H1 (cell line): ENCODE data around the gene CEP89. TPM values are rescaled to one million over a fixed set of nuclear protein-coding genes. Genes with fewer than 3 reads are reported as not detected.

ENCODE experiments used
- CTCF ChIA-PET: fragments of 300-600 bp; sonication (Branson Sonifier 250); formaldehyde crosslinking; loops from one replicate; lab custom pipeline; 2021; ENCODE audit not compliant: partially characterized antibody; lab: Charles Lee
- POLR2A ChIA-PET: fragments of 300-600 bp; sonication (Branson Sonifier 250); formaldehyde crosslinking; loops from one replicate; lab custom pipeline; 2021; ENCODE audit warnings: inconsistent platforms; ENCODE audit not compliant: partially characterized antibody; lab: Charles Lee
- DNase-seq, 2 experiments: peaks; one replicate each; pipeline versions ENCODE4 v3.0.0 to v3.0.0-alpha.2; 2010 to 2022; ENCODE audit warnings: low spot score in 2 of 2, low read depth in 1 of 2, mixed read lengths in 1 of 2
- FAIRE-seq: peaks from 2 replicates; lab custom pipeline; 2011; peaks lifted over from hg19 to GRCh38; lab: Jason Lieb, UNC
- H2AFZ ChIP-seq: 2 replicates; pipeline ENCODE4 v1.8.1; 2012; ENCODE audit warnings: low read length, inconsistent platforms
- H2AK5ac ChIP-seq: 2 replicates; pipeline ENCODE4 v1.6.1; 2013; ENCODE audit warnings: low read depth, low read length
- H2BK120ac ChIP-seq: replicated peaks from 2 replicates; pipeline ENCODE3; 2013; ENCODE audit warnings: low read depth, low read length, inconsistent platforms
- H2BK12ac ChIP-seq: 2 replicates; pipeline ENCODE4 v1.6.1; 2013; ENCODE audit warnings: low read depth, low read length
- H2BK15ac ChIP-seq: 2 replicates; pipeline ENCODE4 v1.6.1; 2013; ENCODE audit warnings: low read length
- H2BK20ac ChIP-seq: 2 replicates; pipeline ENCODE4 v1.6.1; 2013; ENCODE audit warnings: low read length
- H2BK5ac ChIP-seq: 2 replicates; pipeline ENCODE4 v1.6.1; 2013; ENCODE audit warnings: low read depth, low read length
- H3K14ac ChIP-seq: 2 replicates; pipeline ENCODE4 v1.6.1; 2013; ENCODE audit warnings: inconsistent platforms; ENCODE audit not compliant: insufficient read length
- H3K18ac ChIP-seq: 2 replicates; pipeline ENCODE4 v1.6.1; 2013; ENCODE audit warnings: low read length; ENCODE audit errors: extremely low read depth
- H3K23ac ChIP-seq: 2 replicates; pipeline ENCODE4 v1.6.1; 2013; ENCODE audit warnings: inconsistent platforms; ENCODE audit not compliant: insufficient read length
- H3K23me2 ChIP-seq: 2 replicates; pipeline ENCODE4 v1.6.1; 2013; ENCODE audit warnings: low read depth, low read length
- H3K27ac ChIP-seq: 2 replicates; pipeline ENCODE4 v1.6.1; 2011; ENCODE audit warnings: low read depth, low read length, inconsistent platforms
- H3K27me3 ChIP-seq, 4 experiments: replicated peaks in 1 of 4; 1 replicate in 1 of 4; 2 replicates in 3 of 4; pipeline versions ENCODE4 v1.6.1 to v1.8.1; 2011 to 2013; ENCODE audit warnings: low read length in 3 of 4, mild to moderate bottlenecking in 3 of 4, inconsistent platforms in 2 of 4, mixed read lengths in 2 of 4, moderate library complexity in 1 of 4; ENCODE audit not compliant: control insufficient read depth in 3 of 4, insufficient read depth in 3 of 4; ENCODE audit errors: extremely low read depth in 1 of 4
- H3K36me3 ChIP-seq, 4 experiments: 2 replicates each; pipeline versions ENCODE4 v1.6.1 to v1.8.1; 2011 to 2013; ENCODE audit warnings: mild to moderate bottlenecking in 4 of 4, low read length in 3 of 4, moderate library complexity in 2 of 4, control low read depth in 1 of 4, inconsistent platforms in 1 of 4; ENCODE audit not compliant: insufficient read depth in 4 of 4, control insufficient read depth in 2 of 4
- H3K4ac ChIP-seq: replicated peaks from 2 replicates; pipeline ENCODE3; 2013; ENCODE audit warnings: low read length, low read depth, mixed read lengths, inconsistent platforms; ENCODE audit not compliant: insufficient read length
- H3K4me1 ChIP-seq, 4 experiments: replicated peaks in 1 of 4; 1 replicate in 1 of 4; 2 replicates in 3 of 4; pipeline versions ENCODE4 v1.6.1 to v1.8.1; 2011 to 2013; ENCODE audit warnings: low read length in 3 of 4, inconsistent platforms in 2 of 4, mixed read lengths in 1 of 4; ENCODE audit not compliant: insufficient read depth in 4 of 4, control insufficient read depth in 3 of 4
- H3K4me2 ChIP-seq, 2 experiments: 2 replicates each; pipeline versions ENCODE4 v1.6.1 to v1.8.1; 2011 to 2013; ENCODE audit warnings: low read depth in 2 of 2, low read length in 2 of 2, control low read depth in 1 of 2, inconsistent platforms in 1 of 2, mild to moderate bottlenecking in 1 of 2; ENCODE audit not compliant: insufficient read depth in 1 of 2
- H3K4me3 ChIP-seq, 4 experiments: fragments of 200-600, 300-600 bp in 1 of 4; sonication (generic), shearing (Covaris generic), sonication (Bioruptor Twin) in 1 of 4; 2 replicates each; pipeline versions ENCODE4 v1.5.1 to v1.8.1; 2011 to 2016; ENCODE audit warnings: low read length in 4 of 4, low read depth in 3 of 4, control low read depth in 2 of 4, inconsistent platforms in 2 of 4, mild to moderate bottlenecking in 2 of 4, mixed read lengths in 1 of 4, moderate library complexity in 1 of 4; ENCODE audit not compliant: insufficient read depth in 2 of 4; ENCODE audit errors: extremely low read depth in 1 of 4
- H3K56ac ChIP-seq: replicated peaks from 2 replicates; pipeline ENCODE3; 2013; ENCODE audit warnings: low read depth, mild to moderate bottlenecking, mixed read lengths, low read length, inconsistent platforms; ENCODE audit not compliant: insufficient read length
- H3K79me1 ChIP-seq: 2 replicates; pipeline ENCODE4 v1.6.1; 2013; ENCODE audit warnings: low read depth, low read length, control low read depth
- H3K79me2 ChIP-seq, 2 experiments: 2 replicates each; pipeline versions ENCODE4 v1.6.1 to v1.8.1; 2012 to 2013; ENCODE audit warnings: low read length in 2 of 2, mild to moderate bottlenecking in 2 of 2, inconsistent platforms in 1 of 2; ENCODE audit not compliant: insufficient read depth in 2 of 2, control insufficient read depth in 1 of 2
- H3K9ac ChIP-seq, 4 experiments: replicated peaks in 1 of 4; 1 replicate in 1 of 4; 2 replicates in 3 of 4; pipeline versions ENCODE4 v1.6.1 to v1.8.1; 2011 to 2013; ENCODE audit warnings: low read depth in 3 of 4, low read length in 3 of 4, control low read depth in 2 of 4, mild to moderate bottlenecking in 2 of 4, moderate library complexity in 2 of 4, inconsistent platforms in 1 of 4; ENCODE audit errors: extremely low read depth in 1 of 4
- H3K9me3 ChIP-seq, 2 experiments: 2 replicates each; pipeline versions ENCODE4 v1.6.1 to v1.8.1; 2012 to 2013; ENCODE audit warnings: mild to moderate bottlenecking in 2 of 2, moderate library complexity in 2 of 2, control low read depth in 1 of 2, inconsistent platforms in 1 of 2, low read depth in 1 of 2, low read length in 1 of 2, mixed read lengths in 1 of 2; ENCODE audit not compliant: insufficient read depth in 2 of 2
- H4K20me1 ChIP-seq, 2 experiments: replicated peaks in 1 of 2; 2 replicates each; pipeline versions ENCODE3 to v1.8.1; 2011 to 2013; ENCODE audit warnings: inconsistent platforms in 2 of 2, low read length in 2 of 2, mild to moderate bottlenecking in 1 of 2; ENCODE audit not compliant: insufficient read depth in 2 of 2, control insufficient read depth in 1 of 2
- H4K5ac ChIP-seq: 2 replicates; pipeline ENCODE4 v1.6.1; 2013; ENCODE audit warnings: low read length, low read depth, mixed read lengths, inconsistent platforms; ENCODE audit not compliant: insufficient read length
- H4K8ac ChIP-seq: 2 replicates; pipeline ENCODE4 v1.8.0; 2013; ENCODE audit warnings: mild to moderate bottlenecking, moderate library complexity, low read length, inconsistent platforms; ENCODE audit not compliant: insufficient read depth; ENCODE audit errors: extremely low read depth
- H4K91ac ChIP-seq: replicated peaks from 2 replicates; pipeline ENCODE3; 2013; ENCODE audit warnings: low read length, mixed read lengths, inconsistent platforms; ENCODE audit not compliant: insufficient read length
- BCL11A ChIP-seq, 2 experiments: IDR thresholded peaks; one replicate each; pipeline ENCODE4 v1.6.1; 2011; ENCODE audit warnings: low read depth in 2 of 2, low read length in 2 of 2, mild to moderate bottlenecking in 2 of 2
- BRCA1 ChIP-seq: IDR thresholded peaks from 2 replicates; pipeline ENCODE4 v1.6.1; 2012; ENCODE audit warnings: low read depth, low read length, improper control_type of control experiment
- CBX5 ChIP-seq: fragments of 300-800, 300-1000 bp; sonication (generic); IDR thresholded peaks from 2 replicates; pipeline ENCODE4 v1.7.1; 2016; ENCODE audit warnings: antibody characterized with exemption, low read length, low read depth
- GTF2F1 ChIP-seq: IDR thresholded peaks from 2 replicates; pipeline ENCODE4 v1.6.1; 2012; ENCODE audit warnings: low read depth, low read length, improper control_type of control experiment, borderline replicate concordance
- JUN ChIP-seq: IDR thresholded peaks from 2 replicates; pipeline ENCODE4 v1.6.1; 2011; ENCODE audit warnings: low read depth, mild to moderate bottlenecking, improper control_type of control experiment, low read length
- JUND ChIP-seq: IDR thresholded peaks from 2 replicates; pipeline ENCODE4 v1.6.1; 2011; ENCODE audit warnings: mild to moderate bottlenecking, improper control_type of control experiment, low read length
- KDM5A ChIP-seq: fragments of 200-600 bp; IDR thresholded peaks from 2 replicates; pipeline ENCODE4 v1.7.1; 2012; ENCODE audit warnings: mild to moderate bottlenecking, low read length, inconsistent platforms, mixed read lengths
- NRF1 ChIP-seq: IDR thresholded peaks from 2 replicates; pipeline ENCODE4 v1.6.1; 2011; ENCODE audit warnings: mild to moderate bottlenecking, low read depth, low read length, improper control_type of control experiment
- SAP30 ChIP-seq: fragments of 300-600 bp; sonication (generic); IDR thresholded peaks from 2 replicates; pipeline ENCODE4 v1.7.1; 2012; ENCODE audit warnings: low read length, moderate library complexity, mild to moderate bottlenecking, inconsistent platforms; ENCODE audit not compliant: insufficient read depth, insufficient replicate concordance
- SIRT6 ChIP-seq: IDR thresholded peaks from one replicate; pipeline ENCODE4 v1.7.1; 2012; ENCODE audit warnings: low read length, inconsistent platforms
- TAF1 ChIP-seq: IDR thresholded peaks from 2 replicates; pipeline ENCODE4 v1.6.1; 2011; ENCODE audit warnings: mild to moderate bottlenecking, low read depth, low read length
- TCF12 ChIP-seq: IDR thresholded peaks from 2 replicates; pipeline ENCODE4 v1.6.1; 2011; ENCODE audit warnings: low read depth, mild to moderate bottlenecking, low read length
- YY1 ChIP-seq: IDR thresholded peaks from 2 replicates; pipeline ENCODE4 v1.6.1; 2011; ENCODE audit warnings: low read depth, mild to moderate bottlenecking, low read length
- ZNF274 ChIP-seq: IDR thresholded peaks from 2 replicates; pipeline ENCODE4 v1.7.0; 2012; ENCODE audit warnings: low read length, borderline replicate concordance; ENCODE audit errors: extremely low read depth
- WGBS, 2 experiments: shearing (Covaris generic) in 1 of 2; methylation state at CpG; one replicate each; pipeline versions ENCODE4 v1.1.6 to v1.1.7; 2013 to 2015; ENCODE audit warnings: low lambda C conversion rate in 2 of 2, mixed read lengths in 2 of 2, inconsistent platforms in 1 of 2, low coverage in 1 of 2, missing lambda C conversion rate in 1 of 2; ENCODE audit not compliant: insufficient replicate concordance in 2 of 2, insufficient coverage in 1 of 2, insufficient read length in 1 of 2; ENCODE audit errors: extremely low coverage in 1 of 2, missing lambda C conversion rate in 1 of 2; 5-methylcytosine and 5-hydroxymethylcytosine counted together
- polyA plus RNA-seq, 7 experiments: library from polyadenylated mRNA; depleted of rRNA in 3 of 7; stranded (reverse) in 5 of 7; unstranded in 2 of 7; fragments of >200 nt in 5 of 7; fragments of 200-250 nt in 2 of 7; gene quantifications; 1 replicate in 5 of 7; 2 replicates in 1 of 7; 4 replicates in 1 of 7; pipeline versions ENCODE4 v1.2.1 to v1.2.3, GENCODE V29; 2011 to 2013; ENCODE audit warnings: missing spikeins in 2 of 7, mixed read lengths in 2 of 7
- total RNA-seq: library from RNA; stranded (reverse); fragmentation: NEBNext Ultra II Directional; extraction: Animal tissue kit (Norgen Biotek cat#: 25700); gene quantifications from 2 replicates; pipeline ENCODE4 v1.2.1, GENCODE V29; 2021

CEP89 gene
- total and polyA plus RNA-seq, 2 of the 8 experiments (the other 6 are each of a cell fraction or from before 2014, with no cell fraction given) = 23.0 to 23.6 TPM

DNA sequence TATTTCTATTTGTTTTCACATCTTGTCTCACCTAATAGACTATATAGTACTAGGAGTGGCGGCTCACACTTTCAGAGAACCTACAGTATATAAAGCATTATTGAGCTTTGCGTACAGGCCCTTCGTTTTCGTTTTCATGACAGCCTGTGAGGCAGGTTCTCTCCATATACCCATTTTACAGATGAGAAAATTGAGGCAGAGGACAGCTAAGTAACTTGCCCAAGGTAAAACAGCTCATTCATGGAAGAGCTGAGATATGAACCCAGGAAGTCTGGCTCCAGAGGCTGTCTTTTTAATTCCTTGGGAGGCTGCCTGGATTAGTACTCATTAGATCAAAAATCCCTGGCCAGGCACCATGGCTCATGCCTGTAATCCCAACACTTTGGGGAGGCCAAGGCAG, 29.2 kb upstream of the CEP89 start:
- H2BK5ac ChIP-seq = no peak overlapping the region
- FAIRE-seq (no peak), DNase-seq (no peak)
- H2BK120ac ChIP-seq = no peak overlapping the region
- no peak overlapping the region for H3K27ac ChIP-seq
- WGBS, 2 experiments = 95% methylated on average over 4 of the region's 4 CpGs; no CpG with 5 or more reads in 1 of the 2 experiments
- no peak overlapping the region for H3K4me2 ChIP-seq
- H3K18ac ChIP-seq = no peak overlapping the region
- ChIA-PET POLR2A (no interaction called here), CTCF (interaction anchor here (1.0 to 1.5 kb wide), 3 partner anchors 21 to 140 kb away, joined by 3 to 5 read pairs (median 3); no protein-coding TSS in a partner anchor)
- no peaks in the 10 kb centered on the region for H3K79me1 ChIP-seq
- H3K36me3 ChIP-seq = peaks cover 4 to 22% (median 11%) of the 10 kb centered on the region in 4 experiments; a peak in 5 of 8 replicates
- no peak overlapping the region for H3K23ac ChIP-seq
- no peak overlapping the region for H2BK15ac ChIP-seq
- no peak overlapping the region for H2AFZ ChIP-seq
- no peak overlapping the region for H3K14ac ChIP-seq
- no peaks in the 10 kb centered on the region for H3K4me1 ChIP-seq
- no peak for TF ChIP-seq TCF12
- no peak for TF ChIP-seq ZNF274
- no peak for TF ChIP-seq KDM5A
- no peak for TF ChIP-seq JUN
- TF ChIP-seq TAF1 = no peak
- TF ChIP-seq BRCA1 = no peak
- TF ChIP-seq CBX5 = no peak
- TF ChIP-seq GTF2F1 = no peak
- TF ChIP-seq YY1 = no peak
- TF ChIP-seq NRF1 = no peak
- TF ChIP-seq BCL11A (IDR thresholded peaks at IDR 0.05; ENCODE audit: low read depth in 2 of 2, low read length in 2 of 2) = no peak
- TF ChIP-seq SAP30 = no peak
- no peak for TF ChIP-seq JUND
- no peak for TF ChIP-seq SIRT6
- no peak overlapping the region for H3K56ac ChIP-seq
- no peak overlapping the region for H4K5ac ChIP-seq
- H4K8ac ChIP-seq = no peak overlapping the region
- peaks cover 0 to 2% of the 10 kb centered on the region in 2 experiments for H4K20me1 ChIP-seq
- no peak overlapping the region for H4K91ac ChIP-seq
- H3K9me3 ChIP-seq = no peaks in the 10 kb centered on the region
- H3K9ac ChIP-seq = no peak overlapping the region
- no peak overlapping the region for H3K4me3 ChIP-seq
- no peak overlapping the region for H2BK20ac ChIP-seq
- no peak overlapping the region for H2BK12ac ChIP-seq
- H3K79me2 ChIP-seq = no peaks in the 10 kb centered on the region
- H3K27me3 ChIP-seq = no peaks in the 10 kb centered on the region
- H2AK5ac ChIP-seq = no peak overlapping the region
- H3K23me2 ChIP-seq = no peaks in the 10 kb centered on the region
- no peak overlapping the region for H3K4ac ChIP-seq
